Activated CD8-positive, alpha-beta memory T cell treated with anti-CD3 and anti-CD28 coated beads, Interleukin-2, amount 50 U/mL, for 4 hours (primary cell): ENCODE data around the gene TAF11L4.
"Not testable (repeated sequence)": the region's sequence is repeated elsewhere in the genome, so short reads cannot be mapped to it uniquely, and the experiment has no call there.

Experiments
- DNase-seq: peaks from one replicate; pipeline ENCODE4 v3.0.0-alpha.2; 2020

TAF11L4 gene

DNA sequence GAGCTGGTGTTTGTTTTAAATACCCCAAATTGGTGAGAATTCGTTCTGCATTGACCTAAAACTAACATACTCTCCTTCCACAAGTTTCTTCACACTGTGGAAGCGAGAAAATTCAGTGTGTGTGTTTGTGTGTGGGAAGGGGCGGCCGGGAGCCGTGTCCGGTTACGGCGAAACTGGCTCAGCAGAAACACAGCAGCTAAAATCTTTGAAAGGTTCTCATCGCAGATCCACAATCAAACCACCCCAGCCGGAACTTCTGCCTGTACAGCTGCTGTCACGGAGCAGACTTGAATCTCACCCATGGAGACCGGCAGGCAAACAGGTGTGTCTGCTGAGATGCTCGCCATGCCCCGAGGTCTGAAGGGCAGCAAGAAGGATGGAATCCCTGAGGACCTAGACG is at the start of gene TAF11L4:
Gene TAF11L4 (plus strand): TSS at position 301 of the 400 bp plus-strand sequence.
- DNase-seq = not testable (repeated sequence)

- not testable (repeated sequence) for DNase-seq
These were observed 46.5 kb upstream of the TAF11L4 start for GRCh38 chr5:17475064-17475463.

DNA sequence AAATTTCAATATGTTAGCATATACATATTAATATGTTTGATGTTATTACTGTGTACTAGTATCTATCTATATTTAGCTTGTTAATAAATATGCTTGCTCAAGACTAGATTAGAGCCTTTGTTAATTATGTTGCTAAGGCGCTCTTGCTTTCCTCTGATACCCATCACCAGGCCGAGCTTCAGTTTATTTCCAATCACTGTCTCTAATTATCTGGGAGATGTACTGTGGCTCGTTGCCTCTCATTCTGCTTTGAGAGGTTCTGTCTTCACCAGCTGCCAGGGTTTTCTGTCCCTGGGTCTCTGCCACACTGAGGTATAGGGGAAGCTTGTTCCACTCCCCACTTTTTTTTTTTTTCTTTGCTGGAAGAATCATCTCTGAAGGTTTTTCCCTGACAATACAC is 44.6 kb upstream of the TAF11L4 start:
- DNase-seq = no peak

DNA sequence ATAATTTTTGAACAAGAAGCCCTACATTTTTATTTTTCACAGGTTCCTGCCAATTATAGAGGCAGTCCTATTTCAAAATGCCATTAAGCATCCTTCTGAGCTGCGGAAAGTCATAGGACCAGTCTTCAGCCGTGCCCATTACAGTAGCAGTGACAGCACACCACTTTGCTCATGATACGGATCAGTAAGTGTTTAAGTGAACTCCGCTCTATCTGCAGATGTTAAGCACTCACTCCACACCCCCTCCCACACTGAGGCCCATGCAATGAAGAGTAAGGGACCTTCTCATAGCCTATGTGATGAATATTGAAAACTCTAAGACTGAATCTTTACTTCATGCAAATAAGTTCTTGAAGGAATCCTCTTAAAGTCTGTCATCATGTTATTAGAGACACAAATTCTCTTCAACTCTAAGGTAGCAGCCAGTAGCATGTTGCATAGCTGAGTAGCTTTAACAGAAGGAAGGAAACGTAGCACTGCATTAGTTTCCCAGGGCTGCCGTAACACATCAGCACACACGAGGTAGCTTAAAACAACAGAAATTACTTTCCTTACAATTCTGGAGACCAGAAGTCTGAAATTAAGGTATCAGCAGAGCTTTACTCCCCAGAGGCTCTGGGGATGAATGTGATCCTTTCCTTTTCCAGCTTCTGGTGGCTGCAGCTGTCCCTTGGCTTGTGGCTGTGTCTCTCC is 43.9 kb upstream of the TAF11L4 start:
- no peak for DNase-seq

DNA sequence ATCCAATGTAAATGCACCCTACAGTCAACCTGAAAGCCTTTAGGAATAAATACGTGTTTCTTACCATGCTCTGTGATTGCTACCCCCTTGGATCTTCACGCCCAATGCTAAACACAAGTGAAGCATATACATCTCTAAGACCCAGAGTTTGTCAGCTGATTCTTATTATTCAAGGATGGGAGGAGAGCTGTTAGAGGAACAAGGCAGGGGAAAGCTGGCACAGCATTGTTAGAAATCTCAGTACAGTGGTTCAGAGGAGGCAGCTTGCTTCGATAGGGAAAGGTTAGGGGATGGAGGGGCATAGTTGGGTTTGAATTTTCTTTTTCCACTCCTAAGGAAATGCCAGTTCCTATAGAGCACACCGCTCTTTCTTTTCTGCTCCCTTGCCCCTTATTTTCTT is 40.2 kb upstream of the TAF11L4 start:
- DNase-seq = no peak

GRCh38 chr5:17482790-17483189 is 38.8 kb upstream of the TAF11L4 start:
- DNase-seq = no peak

DNA sequence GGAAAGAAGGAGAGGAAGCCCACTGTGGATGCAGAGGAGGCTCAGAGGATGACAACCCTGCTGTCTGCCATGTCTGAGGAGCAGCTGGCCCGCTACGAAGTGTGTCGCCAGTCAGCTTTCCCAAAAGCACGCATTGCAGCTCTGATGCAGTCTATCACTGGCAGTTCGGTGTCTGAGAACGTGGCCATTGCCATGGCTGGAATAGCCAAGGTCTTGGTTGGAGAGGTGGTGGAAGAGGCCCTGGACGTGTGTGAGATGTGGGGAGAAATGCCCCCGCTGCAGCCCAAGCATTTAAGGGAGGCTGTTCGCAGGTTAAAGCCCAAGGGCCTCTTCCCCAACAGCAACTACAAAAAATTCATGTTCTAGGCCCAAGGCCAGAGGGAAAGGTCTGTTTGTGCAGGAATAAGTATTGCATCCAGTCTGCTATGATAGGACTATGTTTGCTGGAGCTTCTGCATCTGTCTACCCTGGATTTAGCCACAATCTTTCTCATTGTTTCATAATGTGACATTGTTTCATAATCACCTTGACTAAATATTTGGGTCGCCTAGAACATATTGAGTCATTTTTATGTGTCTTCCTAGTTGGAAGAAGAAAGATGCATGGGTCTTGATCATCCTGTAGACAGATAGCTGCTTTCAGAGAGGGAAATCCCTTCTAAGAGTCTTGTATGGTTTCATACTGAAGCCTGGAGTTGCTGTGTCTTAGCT is 35.0 kb upstream of the TAF11L4 start:
- not testable (repeated sequence) for DNase-seq

- no peak for DNase-seq
These were observed 34.5 kb upstream of the TAF11L4 start for GRCh38 chr5:17487174-17487512.

DNA sequence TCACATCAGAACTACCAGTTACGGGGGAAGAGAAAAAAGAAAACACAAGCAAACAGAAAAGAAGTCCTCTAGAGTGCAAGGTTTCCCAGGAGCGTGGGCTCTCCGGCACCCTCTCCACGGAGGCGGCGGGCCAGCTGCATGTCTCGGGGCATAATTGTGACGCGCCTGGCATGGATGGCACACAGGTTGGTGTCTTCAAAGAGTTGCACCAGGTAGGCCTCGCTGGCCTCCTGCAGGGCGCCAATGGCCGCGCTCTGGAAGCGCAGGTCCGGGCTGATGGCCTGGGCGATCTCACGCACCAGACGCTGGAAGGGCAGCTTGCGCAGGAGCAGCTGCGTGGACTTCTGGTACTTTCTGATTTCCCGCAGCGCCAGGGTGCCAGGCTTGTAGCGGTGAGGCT is 30.3 kb upstream of the TAF11L4 start:
- DNase-seq = not testable (repeated sequence)

DNA sequence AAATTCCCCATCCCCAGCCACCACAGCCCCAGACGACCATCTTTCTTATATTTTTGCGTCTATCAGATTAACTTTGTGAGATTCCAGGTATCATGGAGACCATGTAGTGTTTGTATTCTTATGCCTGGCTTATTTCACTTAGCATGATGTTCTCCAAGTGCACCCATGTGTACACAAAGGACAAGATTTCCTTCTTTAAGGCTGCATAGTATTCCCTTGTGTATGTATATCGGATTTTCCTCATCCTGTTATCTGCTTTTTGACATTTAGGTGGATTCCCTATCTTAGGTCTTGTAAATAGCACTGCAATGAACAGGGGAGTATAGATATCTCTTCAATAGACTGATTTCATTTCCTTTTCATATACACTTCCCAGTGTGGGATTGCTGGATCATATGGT is 28.8 kb upstream of the TAF11L4 start:
- no peak for DNase-seq

DNA sequence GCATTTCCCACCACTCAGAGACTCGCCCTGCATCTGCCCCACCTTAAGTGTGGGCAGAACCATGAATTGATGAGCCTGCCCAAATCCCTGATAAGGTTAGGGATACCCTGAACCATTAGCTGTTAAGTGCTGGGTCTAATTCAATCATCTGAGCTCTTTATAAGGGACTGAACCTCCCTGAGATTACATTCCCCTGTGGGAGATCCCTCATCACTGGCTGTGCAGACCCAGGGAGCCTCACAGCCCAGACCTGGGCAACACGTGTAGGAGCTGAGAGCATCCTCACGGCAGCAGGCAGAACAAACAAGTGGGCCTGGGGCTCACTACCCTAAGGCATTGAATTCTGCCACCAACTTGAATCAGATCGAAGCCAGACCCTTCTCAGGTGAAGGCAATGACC is 24.2 kb upstream of the TAF11L4 start:
- DNase-seq = no peak

GRCh38 chr5:17497931-17498330 is 23.7 kb upstream of the TAF11L4 start, which contains the start of gene TAF11L2:
Gene TAF11L2 (plus strand): TSS chr5:17498231.
- not testable (repeated sequence) for DNase-seq

DNA sequence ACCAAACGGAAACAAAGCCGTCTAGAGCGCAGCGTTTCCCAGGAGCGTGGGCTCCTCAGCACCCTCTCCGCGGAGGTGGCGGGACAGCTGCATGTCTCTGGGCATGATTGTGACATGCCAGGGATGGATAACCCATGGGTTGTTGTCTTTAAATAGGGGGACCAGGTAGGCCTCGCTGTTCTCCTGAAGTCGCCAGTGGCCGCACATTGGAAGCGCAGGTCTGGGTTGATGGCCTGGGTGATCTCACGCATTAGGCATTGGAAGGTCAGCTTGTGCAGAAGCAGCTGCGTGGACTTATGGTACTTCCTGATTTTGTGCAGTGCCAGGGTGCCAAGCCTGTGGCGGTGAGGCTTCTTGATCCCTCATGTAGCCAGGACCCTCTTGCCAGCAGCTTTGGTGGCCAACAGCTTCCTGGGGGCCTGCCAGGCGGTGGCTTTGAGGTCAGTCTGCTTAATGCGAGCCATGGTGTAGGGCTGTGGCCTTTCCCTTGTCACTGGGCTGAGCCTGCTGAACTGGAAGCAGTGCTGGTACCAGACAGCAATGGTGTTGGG is 9.8 kb upstream of the TAF11L4 start:
- DNase-seq = no peak

DNA sequence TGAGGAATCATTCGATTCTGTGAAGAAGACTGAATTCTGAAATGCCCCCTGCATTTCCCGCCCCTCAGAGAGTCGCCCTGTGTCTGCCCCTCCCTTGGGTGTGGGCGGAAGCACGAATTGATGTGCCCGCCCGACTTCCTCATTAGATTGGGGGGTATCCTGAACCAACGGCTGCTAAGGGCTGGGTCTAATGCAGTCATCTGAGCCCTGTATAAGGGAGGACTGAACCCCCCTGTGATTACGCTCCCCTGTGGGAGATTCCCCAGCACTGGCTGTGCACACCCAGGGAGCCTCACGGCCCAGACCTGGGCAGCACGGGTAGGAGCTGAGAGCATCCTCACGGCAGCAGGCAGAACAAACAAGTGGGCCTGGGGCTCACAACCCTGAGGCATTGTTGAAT is 4.1 kb upstream of the TAF11L4 start:
- peak; percentile 30 for DNase-seq

- not testable (repeated sequence) for DNase-seq
These were observed 3.5 kb upstream of the TAF11L4 start, which contains the start of gene TAF11L3 for GRCh38 chr5:17518067-17518466. Gene TAF11L3 (plus strand): TSS chr5:17518367.

GRCh38 chr5:17519508-17519907 is 2.1 kb upstream of the TAF11L4 start:
- not testable (repeated sequence) for DNase-seq

DNA sequence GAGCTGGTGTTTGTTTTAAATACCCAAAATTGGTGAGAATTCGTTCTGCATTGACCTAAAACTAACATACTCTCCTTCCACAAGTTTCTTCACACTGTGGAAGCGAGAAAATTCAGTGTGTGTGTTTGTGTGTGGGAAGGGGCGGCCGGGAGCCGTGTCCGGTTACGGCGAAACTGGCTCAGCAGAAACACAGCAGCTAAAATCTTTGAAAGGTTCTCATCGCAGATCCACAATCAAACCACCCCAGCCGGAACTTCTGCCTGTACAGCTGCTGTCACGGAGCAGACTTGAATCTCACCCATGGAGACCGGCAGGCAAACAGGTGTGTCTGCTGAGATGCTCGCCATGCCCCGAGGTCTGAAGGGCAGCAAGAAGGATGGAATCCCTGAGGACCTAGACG is 3.3 kb downstream of the TAF11L4 start, which contains the start of gene TAF11L5:
Gene TAF11L5 (plus strand): TSS at position 301 of the 400 bp plus-strand sequence.
- DNase-seq = not testable (repeated sequence)

GRCh38 chr5:17526504-17526903 is 4.9 kb downstream of the TAF11L4 start:
- not testable (repeated sequence) for DNase-seq

GRCh38 chr5:17528369-17528768 is 6.8 kb downstream of the TAF11L4 start, which contains the start of gene TAF11L6:
Gene TAF11L6 (plus strand): TSS chr5:17528669.
- not testable (repeated sequence) for DNase-seq
